Common myeloid progenitor, CD34-positive (primary cell): ENCODE data around the gene EAF2.

Experiments
- CTCF ChIA-PET: fragments of 350-600 bp; sonication (Branson Sonifier 250); formaldehyde crosslinking; loops from one replicate; lab custom pipeline; 2021; ENCODE audit warnings: antibody characterized with exemption; lab: Charles Lee
- POLR2A ChIA-PET: fragments of 350-600 bp; sonication (Branson Sonifier 250); formaldehyde crosslinking; loops from one replicate; lab custom pipeline; 2021; ENCODE audit warnings: antibody characterized with exemption; lab: Charles Lee
- DNase-seq, 3 donors: peaks; one replicate each; pipeline versions ENCODE4 v3.0.0 to v3.0.0-alpha.2; 2013
- H3K27ac ChIP-seq, 2 experiments: 1 replicate in 1 of 2; 2 replicates in 1 of 2; pipeline ENCODE4 v1.7.0; 2013; ENCODE audit warnings: inconsistent platforms in 2 of 2, low read length in 2 of 2, mild to moderate bottlenecking in 2 of 2, low read depth in 1 of 2, moderate library complexity in 1 of 2; ENCODE audit not compliant: severe bottlenecking in 2 of 2, insufficient read depth in 1 of 2, poor library complexity in 1 of 2
- H3K27me3 ChIP-seq, 5 experiments: replicated peaks in 2 of 5; 1 replicate in 3 of 5; 2 replicates in 2 of 5; pipeline versions ENCODE4 v1.6.1 to v1.7.0; 2013; ENCODE audit warnings: low read length in 4 of 5, mild to moderate bottlenecking in 2 of 5, moderate library complexity in 2 of 5, inconsistent platforms in 1 of 5; ENCODE audit not compliant: insufficient read depth in 5 of 5, control insufficient read depth in 4 of 5
- H3K36me3 ChIP-seq, 4 experiments: 1 replicate in 2 of 4; 2 replicates in 2 of 4; pipeline versions ENCODE4 v1.6.1 to v1.7.0; 2013; ENCODE audit warnings: low read length in 3 of 4, control low read depth in 1 of 4, mild to moderate bottlenecking in 1 of 4; ENCODE audit not compliant: control insufficient read depth in 4 of 4, insufficient read depth in 4 of 4
- H3K4me1 ChIP-seq, 4 experiments: 1 replicate in 3 of 4; 2 replicates in 1 of 4; pipeline versions ENCODE4 v1.6.1 to v1.7.1; 2013; ENCODE audit warnings: low read length in 3 of 4, mild to moderate bottlenecking in 3 of 4, control low read depth in 1 of 4, inconsistent platforms in 1 of 4, moderate library complexity in 1 of 4; ENCODE audit not compliant: control insufficient read depth in 4 of 4, insufficient read depth in 4 of 4; ENCODE audit errors: control extremely low read depth in 1 of 4
- H3K4me3 ChIP-seq, 7 experiments: 1 replicate in 4 of 7; 2 replicates in 3 of 7; pipeline versions ENCODE4 v1.5.1 to v1.7.0; 2013; ENCODE audit warnings: mild to moderate bottlenecking in 7 of 7, low read length in 6 of 7, moderate library complexity in 6 of 7, inconsistent platforms in 2 of 7, low read depth in 2 of 7, control low read depth in 1 of 7; ENCODE audit not compliant: insufficient read depth in 4 of 7, control insufficient read depth in 1 of 7; ENCODE audit errors: extremely low read depth in 1 of 7
- H3K9me3 ChIP-seq, 5 experiments: 1 replicate in 4 of 5; 2 replicates in 1 of 5; pipeline versions ENCODE4 v1.6.1 to v1.7.1; 2013; ENCODE audit warnings: low read length in 4 of 5, mild to moderate bottlenecking in 2 of 5, inconsistent platforms in 1 of 5, low read depth in 1 of 5, moderate library complexity in 1 of 5; ENCODE audit not compliant: control insufficient read depth in 4 of 5, insufficient read depth in 2 of 5; ENCODE audit errors: control extremely low read depth in 1 of 5
- WGBS: methylation state at CpG from one replicate; pipeline ENCODE4 v1.1.5; 2013; ENCODE audit not compliant: insufficient coverage; 5-methylcytosine and 5-hydroxymethylcytosine counted together

The EAF2 gene

GRCh38 chr3:121871430-121871829 is 36.4 kb downstream of the EAF2 start:
- H3K27me3 ChIP-seq = no peaks in the 10 kb centered on the region
- peak in 2 of 3 donors; percentile 58 to 76 for DNase-seq
- H3K4me1 ChIP-seq = peaks cover 0 to 14% (median 5%) of the 10 kb centered on the region in 4 experiments
- H3K27ac ChIP-seq = no peak overlapping the region
- H3K9me3 ChIP-seq = no peaks in the 10 kb centered on the region
- POLR2A ChIA-PET = no interaction called here
- H3K36me3 ChIP-seq = peaks cover 2 to 37% (median 20%) of the 10 kb centered on the region in 4 experiments
- CTCF ChIA-PET = interaction anchor here (0.6 kb wide), 1 partner anchor 324 kb away, joined by 3 read pairs; no protein-coding TSS in a partner anchor
- H3K4me3 ChIP-seq = no peak overlapping the region
- 0% methylated on average over 1 of the region's 1 CpG for WGBS

DNA sequence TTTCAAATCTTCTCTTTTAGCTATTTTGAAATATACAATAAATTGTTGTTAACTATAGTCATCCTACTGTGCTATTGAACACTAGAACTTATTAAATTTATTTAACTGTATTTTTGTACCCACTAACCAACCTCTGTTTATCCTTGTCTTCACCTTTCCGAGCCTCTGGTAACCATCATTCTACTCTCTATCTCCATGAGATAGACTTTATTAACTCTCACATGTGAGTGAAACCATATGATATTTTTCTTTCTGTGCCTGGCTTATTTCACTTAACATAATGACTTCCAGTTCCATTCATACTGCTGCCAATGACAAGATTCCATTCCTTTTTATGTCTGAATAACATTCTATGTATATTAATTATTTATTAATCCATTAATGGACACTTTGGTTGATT is 43.4 kb downstream of the EAF2 start:
- 100% methylated on average over 1 of the region's 1 CpG for WGBS
- no peaks in the 10 kb centered on the region for H3K27me3 ChIP-seq
- POLR2A ChIA-PET = no interaction called here
- H3K36me3 ChIP-seq = peaks cover 2 to 32% (median 15%) of the 10 kb centered on the region in 4 experiments
- CTCF ChIA-PET = no interaction called here
- no peak overlapping the region for H3K27ac ChIP-seq
- H3K4me3 ChIP-seq = no peak overlapping the region
- H3K4me1 ChIP-seq = no peaks in the 10 kb centered on the region
- no peaks in the 10 kb centered on the region for H3K9me3 ChIP-seq
- no peak for DNase-seq

GRCh38 chr3:121883507-121883906 is 48.5 kb downstream of the EAF2 start:
- H3K27ac ChIP-seq = no peak overlapping the region
- H3K36me3 ChIP-seq = peaks cover 5 to 20% (median 11%) of the 10 kb centered on the region in 4 experiments
- H3K9me3 ChIP-seq = no peaks in the 10 kb centered on the region
- H3K27me3 ChIP-seq = no peaks in the 10 kb centered on the region
- DNase-seq = peak; percentile 21 to 42 (median 33)
- H3K4me1 ChIP-seq = no peaks in the 10 kb centered on the region
- no CpG with 5 or more reads among the region's 1 CpG for WGBS
- H3K4me3 ChIP-seq = no peak overlapping the region
- POLR2A ChIA-PET = no interaction called here
- CTCF ChIA-PET = interaction anchor here (1.1 kb wide), 1 partner anchor 372 kb away, joined by 3 read pairs; no protein-coding TSS in a partner anchor

DNA sequence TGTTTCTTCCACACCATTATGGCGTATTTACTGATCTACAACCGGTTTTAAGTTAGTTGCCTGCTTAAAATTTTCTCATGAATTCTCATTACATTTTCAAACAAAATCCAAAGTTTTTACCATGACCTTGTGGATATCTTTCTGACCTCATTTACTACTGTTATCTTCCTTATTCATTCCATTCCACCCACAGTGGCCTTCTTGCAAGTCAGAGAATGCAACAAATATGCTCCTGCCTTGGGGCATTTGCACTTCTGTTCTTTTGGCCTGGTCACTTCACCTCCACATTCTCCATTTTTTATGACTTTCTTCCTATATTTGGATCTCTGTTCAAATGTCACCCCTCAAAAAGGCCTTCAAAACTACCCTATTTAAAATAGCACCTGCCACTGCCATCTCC is 50.4 kb downstream of the EAF2 start:
- Histone ChIP-seq H3K27me3 (no peaks in the 10 kb centered on the region), H3K36me3 (peaks cover 5 to 23% (median 10%) of the 10 kb centered on the region in 4 experiments), H3K27ac (no peak overlapping the region), H3K4me1 (no peaks in the 10 kb centered on the region), H3K4me3 (no peak overlapping the region), H3K9me3 (no peaks in the 10 kb centered on the region)
- CTCF ChIA-PET = no interaction called here
- WGBS = 96% methylated on average over 2 of the region's 2 CpGs
- DNase-seq = no peak
- POLR2A ChIA-PET = no interaction called here

DNA sequence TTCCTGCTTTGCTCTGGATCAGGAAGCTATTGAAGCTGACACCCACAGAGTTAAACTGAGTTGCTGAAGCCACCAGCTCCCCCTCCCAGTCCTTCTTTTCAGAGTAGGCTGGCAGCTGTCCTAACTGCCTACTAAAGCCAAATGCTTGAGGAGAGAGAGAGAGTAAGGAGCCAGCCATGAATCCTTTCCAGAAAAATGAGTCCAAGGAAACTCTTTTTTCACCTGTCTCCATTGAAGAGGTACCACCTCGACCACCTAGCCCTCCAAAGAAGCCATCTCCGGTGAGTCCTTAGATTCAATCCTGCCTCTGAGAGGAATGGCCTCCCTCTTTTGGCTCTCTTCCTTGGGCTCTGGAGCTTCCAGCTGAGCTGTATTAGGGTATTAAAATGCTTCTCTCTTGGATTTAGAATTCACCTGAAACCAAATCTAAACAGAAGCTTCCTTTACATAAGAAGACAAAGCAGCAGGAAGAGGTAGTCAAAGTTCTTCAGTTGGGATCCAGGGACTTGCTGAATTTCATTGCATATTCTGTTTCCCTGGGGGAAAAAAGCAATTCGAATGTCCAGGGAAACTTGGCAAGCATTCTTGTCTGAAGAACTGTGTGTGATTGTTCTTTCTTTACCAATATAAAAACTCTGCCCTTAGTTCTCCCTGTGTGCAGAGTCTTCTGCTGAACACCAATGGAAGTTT is 59.4 kb downstream of the EAF2 start, which contains the start of gene SLC15A2:
TSS of gene SLC15A2 (plus strand) at position 101 of the 690 bp plus-strand sequence. CDS start at position 177, 76 bp downstream.
- WGBS = 86% methylated on average over 1 of the region's 3 CpGs
- peaks cover 0 to 3% (median 0%) of the 10 kb centered on the region in 4 experiments for H3K4me1 ChIP-seq
- H3K4me3 ChIP-seq = no peak within 1 kb of the TSS
- no peak within 1 kb of the TSS for H3K27ac ChIP-seq
- ChIA-PET CTCF (no interaction called here), POLR2A (no interaction called here)
- H3K27me3 ChIP-seq = no peaks in the 10 kb centered on the region
- DNase-seq = no peak
- peaks cover 13 to 51% (median 22%) of the 10 kb centered on the region in 4 experiments for H3K36me3 ChIP-seq
- no peaks in the 10 kb centered on the region for H3K9me3 ChIP-seq

GRCh38 chr3:121895121-121895520 is 60.1 kb downstream of the EAF2 start:
- POLR2A ChIA-PET = no interaction called here
- no peak for DNase-seq
- H3K36me3 ChIP-seq = peaks cover 18 to 58% (median 24%) of the 10 kb centered on the region in 4 experiments
- no peaks in the 10 kb centered on the region for H3K27me3 ChIP-seq
- peaks cover 0 to 3% (median 0%) of the 10 kb centered on the region in 4 experiments for H3K4me1 ChIP-seq
- no peak overlapping the region for H3K27ac ChIP-seq
- H3K9me3 ChIP-seq = no peaks in the 10 kb centered on the region
- no peak overlapping the region for H3K4me3 ChIP-seq
- 0% methylated on average over 1 of the region's 1 CpG for WGBS
- CTCF ChIA-PET = interaction anchor here (1.0 kb wide), 1 partner anchor 13 kb away, joined by 3 read pairs; no protein-coding TSS in a partner anchor

DNA sequence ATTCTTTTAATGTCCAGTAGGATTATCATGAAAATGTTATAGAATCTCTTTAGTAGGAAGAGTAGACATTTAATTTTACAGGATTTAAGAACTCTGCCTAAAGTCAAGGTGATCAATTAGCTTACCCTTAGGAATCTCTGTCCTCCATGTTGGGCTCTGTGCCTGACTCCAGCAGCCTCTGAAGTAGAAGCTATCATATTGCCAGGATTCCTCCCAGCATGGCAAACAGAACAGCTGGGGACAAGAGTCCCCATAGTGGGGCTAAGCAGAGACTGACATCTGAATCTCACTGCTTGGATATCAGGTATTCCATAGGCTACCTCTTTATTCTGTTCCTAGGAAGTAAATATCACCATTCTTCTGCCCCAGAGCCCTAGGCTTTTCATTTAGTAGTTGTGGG is 60.7 kb downstream of the EAF2 start:
- H3K27me3 ChIP-seq = no peaks in the 10 kb centered on the region
- no peak overlapping the region for H3K27ac ChIP-seq
- H3K4me3 ChIP-seq = no peak overlapping the region
- no peaks in the 10 kb centered on the region for H3K9me3 ChIP-seq
- H3K36me3 ChIP-seq = peaks cover 20 to 63% (median 26%) of the 10 kb centered on the region in 4 experiments
- peaks cover 0 to 3% (median 0%) of the 10 kb centered on the region in 4 experiments for H3K4me1 ChIP-seq
- ChIA-PET CTCF (interaction anchor here (1.0 to 1.3 kb wide), 3 partner anchors 13 to 379 kb away, joined by 3 read pairs; no protein-coding TSS in a partner anchor), POLR2A (no interaction called here)
- DNase-seq = no peak
